ENCODE measurements around the gene NCAPH2. TPM values are rescaled to one million over a fixed set of nuclear protein-coding genes. Genes with fewer than 3 reads are reported as not detected.

The NCAPH2 gene
- total and polyA plus RNA-seq, 9 of the 15 experiments (the other 6 are each of a cell fraction or from before 2014, with no cell fraction given), result 3.6 to 88.6 (median 32.4) TPM

DNA sequence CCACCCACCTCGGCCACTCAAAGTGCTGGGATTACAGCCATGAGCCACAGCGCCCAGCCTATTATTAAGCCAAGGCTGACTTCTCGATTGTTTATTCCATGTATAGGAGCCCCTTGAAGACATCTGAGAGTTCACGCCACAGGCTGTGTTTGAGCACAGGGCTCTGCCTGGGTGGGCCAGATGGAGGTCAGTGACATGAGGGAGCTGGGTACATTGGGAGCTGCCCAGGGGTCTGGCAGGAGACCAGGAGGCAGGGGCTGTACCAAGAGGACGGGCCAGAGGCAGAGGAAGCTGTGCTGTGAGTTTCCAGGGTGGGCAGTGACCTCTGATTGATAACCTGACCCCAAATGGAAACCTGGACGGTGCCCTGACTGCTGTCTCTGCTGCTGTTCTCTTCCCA lies 5.9 kb upstream of the NCAPH2 start (continued):
- TF ChIP-seq, protein P1, sequence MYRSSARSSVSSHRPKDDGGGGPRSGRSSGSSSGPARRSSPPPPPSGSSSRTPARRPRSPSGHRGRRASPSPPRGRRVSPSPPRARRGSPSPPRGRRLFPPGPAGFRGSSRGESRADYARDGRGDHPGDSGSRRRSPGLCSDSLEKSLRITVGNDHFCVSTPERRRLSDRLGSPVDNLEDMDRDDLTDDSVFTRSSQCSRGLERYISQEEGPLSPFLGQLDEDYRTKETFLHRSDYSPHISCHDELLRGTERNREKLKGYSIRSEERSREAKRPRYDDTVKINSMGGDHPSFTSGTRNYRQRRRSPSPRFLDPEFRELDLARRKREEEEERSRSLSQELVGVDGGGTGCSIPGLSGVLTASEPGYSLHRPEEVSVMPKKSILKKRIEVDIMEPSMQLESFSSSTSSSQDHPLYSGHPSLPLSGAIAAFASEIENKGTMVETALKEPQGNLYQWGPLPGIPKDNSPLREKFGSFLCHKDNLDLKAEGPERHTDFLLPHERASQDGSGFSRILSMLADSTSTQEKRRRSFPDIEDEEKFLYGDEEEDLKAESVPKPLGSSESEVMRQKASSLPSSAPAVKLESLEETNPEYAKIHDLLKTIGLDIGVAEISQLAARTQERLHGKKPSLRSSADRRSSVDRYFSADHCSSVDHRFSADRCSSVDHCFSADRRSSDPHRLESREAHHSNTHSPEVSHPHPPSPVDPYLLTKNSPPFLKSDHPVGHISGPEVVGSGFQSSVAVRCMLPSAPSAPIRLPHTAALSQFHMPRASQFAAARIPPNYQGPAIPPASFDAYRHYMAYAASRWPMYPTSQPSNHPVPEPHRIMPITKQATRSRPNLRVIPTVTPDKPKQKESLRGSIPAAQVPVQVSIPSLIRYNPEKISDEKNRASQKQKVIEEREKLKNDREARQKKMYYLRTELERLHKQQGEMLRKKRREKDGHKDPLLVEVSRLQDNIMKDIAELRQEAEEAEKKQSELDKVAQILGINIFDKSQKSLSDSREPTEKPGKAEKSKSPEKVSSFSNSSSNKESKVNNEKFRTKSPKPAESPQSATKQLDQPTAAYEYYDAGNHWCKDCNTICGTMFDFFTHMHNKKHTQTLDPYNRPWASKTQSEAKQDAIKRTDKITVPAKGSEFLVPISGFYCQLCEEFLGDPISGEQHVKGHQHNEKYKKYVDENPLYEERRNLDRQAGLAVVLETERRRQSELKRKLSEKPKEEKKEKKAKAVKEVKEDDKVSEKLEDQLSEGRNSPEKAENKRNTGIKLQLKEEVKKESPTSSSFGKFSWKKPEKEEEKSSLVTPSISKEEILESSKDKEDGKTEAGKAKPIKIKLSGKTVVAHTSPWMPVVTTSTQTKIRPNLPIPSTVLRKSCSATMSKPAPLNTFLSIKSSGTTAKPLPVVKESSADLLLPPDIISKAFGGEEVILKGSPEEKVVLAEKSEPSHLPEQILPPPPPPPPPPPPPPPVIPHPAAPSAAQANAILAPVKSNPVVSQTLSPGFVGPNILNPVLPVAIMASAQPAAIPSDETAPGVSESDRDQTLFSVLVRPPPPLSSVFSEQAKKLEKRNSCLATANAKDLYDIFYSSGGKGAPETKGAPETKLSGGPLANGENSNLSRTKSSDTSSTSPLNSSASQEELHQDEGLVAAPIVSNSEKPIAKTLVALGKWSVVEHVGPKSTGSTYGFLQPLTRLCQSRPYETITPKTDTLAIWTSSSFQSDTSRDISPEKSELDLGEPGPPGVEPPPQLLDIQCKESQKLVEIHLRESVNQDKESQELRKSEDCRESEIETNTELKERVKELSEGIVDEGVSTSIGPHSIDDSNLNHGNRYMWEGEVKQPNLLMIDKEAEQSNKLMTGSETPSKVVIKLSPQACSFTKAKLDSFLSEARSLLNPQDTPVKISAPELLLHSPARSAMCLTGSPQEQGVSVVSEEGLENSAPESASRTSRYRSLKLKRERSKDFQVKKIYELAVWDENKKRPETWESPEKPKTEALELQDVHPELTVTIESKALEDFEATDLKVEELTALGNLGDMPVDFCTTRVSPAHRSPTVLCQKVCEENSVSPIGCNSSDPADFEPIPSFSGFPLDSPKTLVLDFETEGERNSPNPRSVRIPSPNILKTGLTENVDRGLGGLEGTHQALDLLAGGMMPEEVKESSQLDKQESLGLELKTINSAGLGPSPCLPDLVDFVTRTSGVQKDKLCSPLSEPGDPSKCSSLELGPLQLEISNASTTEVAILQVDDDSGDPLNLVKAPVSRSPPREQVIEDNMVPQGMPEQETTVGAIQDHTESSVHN (IDR thresholded peaks at IDR 0.05; ENCODE audit: borderline replicate concordance in 1 of 2, low read depth in 1 of 2), result no peak
- TF ChIP-seq POLR2A (conservative IDR thresholded peaks at IDR 0.05) (no peak), ZNF12 (CRISPR knock-in tag; IDR thresholded peaks at IDR 0.05) (no peak), STAT5A (IDR thresholded peaks at IDR 0.05; ENCODE audit: borderline replicate concordance, low read length) (no peak), NR2C1 (IDR thresholded peaks at IDR 0.05) (no peak), NR2C1 (tag; IDR thresholded peaks at IDR 0.05) (no peak), ZNF217 (CRISPR knock-in tag; IDR thresholded peaks at IDR 0.05) (no peak), RFX7 (CRISPR knock-in tag; IDR thresholded peaks at IDR 0.05) (no peak)
- TF ChIP-seq, protein P2, sequence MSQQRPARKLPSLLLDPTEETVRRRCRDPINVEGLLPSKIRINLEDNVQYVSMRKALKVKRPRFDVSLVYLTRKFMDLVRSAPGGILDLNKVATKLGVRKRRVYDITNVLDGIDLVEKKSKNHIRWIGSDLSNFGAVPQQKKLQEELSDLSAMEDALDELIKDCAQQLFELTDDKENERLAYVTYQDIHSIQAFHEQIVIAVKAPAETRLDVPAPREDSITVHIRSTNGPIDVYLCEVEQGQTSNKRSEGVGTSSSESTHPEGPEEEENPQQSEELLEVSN (IDR thresholded peaks at IDR 0.05; ENCODE audit: borderline replicate concordance in 1 of 2, extremely low read depth in 1 of 2, insufficient read depth in 1 of 2, insufficient read length in 1 of 2, low read depth in 1 of 2, low read length in 1 of 2, poor library complexity in 1 of 2, severe bottlenecking in 1 of 2), result no peak
- TF ChIP-seq, protein P3, sequence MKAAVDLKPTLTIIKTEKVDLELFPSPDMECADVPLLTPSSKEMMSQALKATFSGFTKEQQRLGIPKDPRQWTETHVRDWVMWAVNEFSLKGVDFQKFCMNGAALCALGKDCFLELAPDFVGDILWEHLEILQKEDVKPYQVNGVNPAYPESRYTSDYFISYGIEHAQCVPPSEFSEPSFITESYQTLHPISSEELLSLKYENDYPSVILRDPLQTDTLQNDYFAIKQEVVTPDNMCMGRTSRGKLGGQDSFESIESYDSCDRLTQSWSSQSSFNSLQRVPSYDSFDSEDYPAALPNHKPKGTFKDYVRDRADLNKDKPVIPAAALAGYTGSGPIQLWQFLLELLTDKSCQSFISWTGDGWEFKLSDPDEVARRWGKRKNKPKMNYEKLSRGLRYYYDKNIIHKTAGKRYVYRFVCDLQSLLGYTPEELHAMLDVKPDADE (conservative IDR thresholded peaks at IDR 0.05; ENCODE audit: control insufficient read depth, low read depth, low read length), result no peak
